DOHH2 (cell line): ENCODE measurements around the gene SEMA4G.

Source experiments
- H3F3A ChIP-seq: fragments of 200-600 bp; sonication (generic), shearing (Covaris generic); 2 replicates; pipeline ENCODE4 v1.6.0; 2016; ENCODE audit warnings: antibody characterized with exemption, mild to moderate bottlenecking; ENCODE audit not compliant: control insufficient read depth, insufficient read depth
- H3K27ac ChIP-seq: fragments of 200-600 bp; sonication (generic); 2 replicates; pipeline ENCODE4 v1.5.1; 2014; ENCODE audit warnings: low read depth, mild to moderate bottlenecking, low read length, moderate library complexity
- H3K27me3 ChIP-seq: fragments of 200-600 bp; sonication (generic); 2 replicates; pipeline ENCODE4 v1.6.1; 2014; ENCODE audit warnings: mild to moderate bottlenecking, low read length, mixed read lengths; ENCODE audit not compliant: control insufficient read depth
- H3K36me3 ChIP-seq: fragments of 200-600 bp; sonication (generic); 2 replicates; pipeline ENCODE4 v1.6.1; 2014; ENCODE audit warnings: mild to moderate bottlenecking, low read length, moderate library complexity, mixed read lengths; ENCODE audit not compliant: control insufficient read depth
- H3K4me1 ChIP-seq: fragments of 200-600 bp; sonication (generic); 2 replicates; pipeline ENCODE4 v1.6.1; 2014; ENCODE audit warnings: mild to moderate bottlenecking, low read length, mixed read lengths; ENCODE audit not compliant: control insufficient read depth
- H3K4me2 ChIP-seq: fragments of 200-600 bp; sonication (generic); 2 replicates; pipeline ENCODE4 v1.6.0; 2014; ENCODE audit warnings: mild to moderate bottlenecking, low read length, moderate library complexity
- H3K4me3 ChIP-seq: fragments of 200-600 bp; sonication (generic); 2 replicates; pipeline ENCODE4 v1.5.1; 2014; ENCODE audit warnings: mild to moderate bottlenecking, low read length, mixed read lengths
- H3K79me2 ChIP-seq: fragments of 200-600 bp; sonication (generic); 2 replicates; pipeline ENCODE4 v1.6.1; 2014; ENCODE audit warnings: mild to moderate bottlenecking, low read length, mixed read lengths; ENCODE audit not compliant: control insufficient read depth
- H3K9me2 ChIP-seq: fragments of 200-600 bp; sonication (generic); replicated peaks from 2 replicates; pipeline ENCODE4 v1.6.1; 2014; ENCODE audit warnings: mild to moderate bottlenecking, low read length, mixed read lengths; ENCODE audit not compliant: control insufficient read depth
- H3K9me3 ChIP-seq: fragments of 200-600 bp; sonication (generic); 2 replicates; pipeline ENCODE4 v1.6.1; 2014; ENCODE audit warnings: antibody characterized with exemption, low read length, mixed read lengths; ENCODE audit not compliant: control insufficient read depth, insufficient read depth
- H4K20me1 ChIP-seq: fragments of 200-600 bp; sonication (generic); 2 replicates; pipeline ENCODE4 v1.6.0; 2014; ENCODE audit warnings: low read depth, mild to moderate bottlenecking, antibody characterized with exemption, low read length, moderate library complexity; ENCODE audit not compliant: control insufficient read depth, insufficient read depth
- CTCF ChIP-seq: fragments of 200-600 bp; sonication (generic); IDR thresholded peaks from one replicate; pipeline ENCODE4 v1.5.1; 2014; ENCODE audit warnings: antibody characterized with exemption, mild to moderate bottlenecking, low read depth, low read length; ENCODE audit not compliant: poor library complexity, severe bottlenecking
- EZH2phosphoT487 ChIP-seq: fragments of 200-600 bp; sonication (generic); IDR thresholded peaks from 2 replicates; pipeline ENCODE4 v1.6.1; 2017; ENCODE audit warnings: borderline replicate concordance, mild to moderate bottlenecking, antibody characterized with exemption, low read length, moderate library complexity, mixed read lengths

The SEMA4G gene

GRCh38 chr10:100969187-100970075 lies at the start of gene SEMA4G:
SEMA4G (plus strand) TSS chr10:100969504; CDS start chr10:100972913, 3,409 bp downstream.
- Histone ChIP-seq H3K27me3 (peaks cover 12% of the 10 kb centered on the region), H3K9me3 (no peaks in the 10 kb centered on the region), H3K4me2 (peak within 1 kb of the TSS; percentile 97), H3K79me2 (no peaks in the 10 kb centered on the region), H3K36me3 (peaks cover 8% of the 10 kb centered on the region; the same call in 1 of the 2 replicates), H3F3A (peaks cover 5% of the 10 kb centered on the region; the same call in 1 of the 2 replicates), H3K4me1 (peaks cover 11% of the 10 kb centered on the region), H3K4me3 (peak within 1 kb of the TSS; percentile 72), H3K27ac (no peak within 1 kb of the TSS), H3K9me2 (no peaks in the 10 kb centered on the region), H4K20me1 (no peaks in the 10 kb centered on the region)
- TF ChIP-seq EZH2phosphoT487 (no peak), CTCF (peak; percentile 82)

- H3K4me2 ChIP-seq, result no peak overlapping the region
- H3K27ac ChIP-seq, result no peak overlapping the region
- H3K4me3 ChIP-seq, result no peak overlapping the region
- no peaks in the 10 kb centered on the region for H3K4me1 ChIP-seq
- no peaks in the 10 kb centered on the region for H4K20me1 ChIP-seq
- no peaks in the 10 kb centered on the region for H3K9me3 ChIP-seq
- peaks cover 82% of the 10 kb centered on the region for H3K36me3 ChIP-seq
- no peaks in the 10 kb centered on the region for H3K79me2 ChIP-seq
- 0 out of 2 replicates have a peak, but pooled peaks cover 1% of the 10 kb centered on the region for H3F3A ChIP-seq
- H3K9me2 ChIP-seq, result no peaks in the 10 kb centered on the region
- TF ChIP-seq CTCF (no peak), EZH2phosphoT487 (no peak)
- no peaks in the 10 kb centered on the region for H3K27me3 ChIP-seq
These were observed 45.7 kb upstream of the SEMA4G start for GRCh38 chr10:100923580-100923979.

GRCh38 chr10:100927266-100927665 lies 42.0 kb upstream of the SEMA4G start:
- H3K4me2 ChIP-seq, result no peak overlapping the region
- H3F3A ChIP-seq, result 0 out of 2 replicates have a peak, but pooled peaks cover 4% of the 10 kb centered on the region
- no peaks in the 10 kb centered on the region for H4K20me1 ChIP-seq
- no peaks in the 10 kb centered on the region for H3K4me1 ChIP-seq
- H3K79me2 ChIP-seq, result no peaks in the 10 kb centered on the region
- no peaks in the 10 kb centered on the region for H3K9me2 ChIP-seq
- TF ChIP-seq EZH2phosphoT487, result no peak
- no peaks in the 10 kb centered on the region for H3K9me3 ChIP-seq
- H3K27ac ChIP-seq, result no peak overlapping the region
- no peak overlapping the region for H3K4me3 ChIP-seq
- peaks cover 93% of the 10 kb centered on the region for H3K36me3 ChIP-seq
- H3K27me3 ChIP-seq, result no peaks in the 10 kb centered on the region

GRCh38 chr10:100928039-100928438 lies 41.3 kb upstream of the SEMA4G start:
- Histone ChIP-seq H3K9me3 (no peaks in the 10 kb centered on the region), H3K4me1 (no peaks in the 10 kb centered on the region), H3K9me2 (no peaks in the 10 kb centered on the region), H3K27me3 (no peaks in the 10 kb centered on the region), H4K20me1 (no peaks in the 10 kb centered on the region), H3F3A (peaks cover 6% of the 10 kb centered on the region; the same call in 1 of the 2 replicates), H3K79me2 (no peaks in the 10 kb centered on the region), H3K4me3 (no peak overlapping the region), H3K27ac (no peak overlapping the region), H3K36me3 (peaks cover 93% of the 10 kb centered on the region), H3K4me2 (no peak overlapping the region)
- TF ChIP-seq CTCF, result no peak
- no peak for TF ChIP-seq EZH2phosphoT487
